Lower leg skin (tissue), 4 donors: ENCODE data around the gene BABAM2. TPM values are rescaled to one million over a fixed set of nuclear protein-coding genes. Genes with fewer than 3 reads are reported as not detected.

Experiments used
- DNase-seq, 2 donors: peaks; one replicate each; pipeline ENCODE4 v3.0.0-alpha.2; 2019; ENCODE audit warnings: low spot score in 2 of 2
- H3K4me3 ChIP-seq: fragments of 200-600 bp; sonication (generic); 2 replicates; pipeline ENCODE4 v1.5.1; 2017; ENCODE audit warnings: mild to moderate bottlenecking, low read depth; ENCODE audit not compliant: poor library complexity, severe bottlenecking
- CTCF ChIP-seq, 3 donors: fragments of 450-650 bp; IDR thresholded peaks; one replicate each; pipeline ENCODE4 v1.5.1; 2016; ENCODE audit warnings: antibody characterized with exemption in 3 of 3, mild to moderate bottlenecking in 3 of 3, moderate library complexity in 2 of 3
- POLR2A ChIP-seq, 2 donors: fragments of 450-650 bp; IDR thresholded peaks; one replicate each; pipeline ENCODE4 v1.6.1; 2016 to 2017; ENCODE audit warnings: antibody characterized with exemption in 2 of 2, mild to moderate bottlenecking in 1 of 2, moderate library complexity in 1 of 2
- WGBS, 2 donors: methylation state at CpG; one replicate each; pipeline ENCODE4 v1.1.5; 2018; 5-methylcytosine and 5-hydroxymethylcytosine counted together
- intact Hi-C: fragments of 100-400 bp; cut with DNase I; formaldehyde crosslinking; loops from one replicate; pipeline ENCODE4 v1.15.0; 2023; ENCODE audit warnings: low total_unique reads
- total RNA-seq, 4 donors: library from RNA; depleted of rRNA; stranded (reverse); fragments of >200 nt; gene quantifications; one replicate each; pipeline ENCODE4 v1.1.0, GENCODE V29; 2016

BABAM2 gene
- total RNA-seq, 4 donors from 2014 or later = 18.4 to 28.5 (median 23.9) TPM

- TF ChIP-seq CTCF (IDR thresholded peaks at IDR 0.05) (no peak), POLR2A (IDR thresholded peaks at IDR 0.05) (no peak)
- no peak overlapping the region for H3K4me3 ChIP-seq
- intact Hi-C loops = no loop called here
- 96% methylated on average over 7 of the region's 7 CpGs for WGBS, 2 donors
- DNase-seq = no peak
Measured at GRCh38 chr2:28028025-28028424, 137.5 kb downstream of the BABAM2 start.

DNA sequence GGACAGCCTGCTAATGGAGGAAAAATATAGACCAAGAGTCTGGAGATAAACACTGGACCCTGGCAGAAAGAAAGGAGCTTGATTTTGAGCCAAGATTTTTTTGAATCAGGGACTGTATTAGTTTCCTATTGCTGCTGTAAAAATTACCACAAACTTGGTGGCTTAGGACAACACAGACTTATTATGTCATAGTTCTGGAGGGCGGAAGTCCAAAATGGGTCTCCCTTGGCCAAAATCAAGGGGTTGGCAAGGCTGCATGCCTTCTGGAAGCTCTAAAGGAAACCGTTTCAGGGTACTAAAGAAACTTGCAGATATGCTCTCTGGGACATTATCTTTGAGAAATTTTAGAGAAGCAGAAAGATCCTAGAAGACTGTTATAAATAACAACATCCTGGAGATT, 140.1 kb downstream of the BABAM2 start:
- no peak for TF ChIP-seq CTCF (IDR thresholded peaks at IDR 0.05)
- TF ChIP-seq POLR2A (IDR thresholded peaks at IDR 0.05) = no peak
- 52 to 54% methylated on average over 2 of the region's 2 CpGs for whole genome bisulfite sequencing, 2 donors
- DNase-seq = no peak
- intact Hi-C loops = no loop called here
- H3K4me3 ChIP-seq = no peak overlapping the region

DNA sequence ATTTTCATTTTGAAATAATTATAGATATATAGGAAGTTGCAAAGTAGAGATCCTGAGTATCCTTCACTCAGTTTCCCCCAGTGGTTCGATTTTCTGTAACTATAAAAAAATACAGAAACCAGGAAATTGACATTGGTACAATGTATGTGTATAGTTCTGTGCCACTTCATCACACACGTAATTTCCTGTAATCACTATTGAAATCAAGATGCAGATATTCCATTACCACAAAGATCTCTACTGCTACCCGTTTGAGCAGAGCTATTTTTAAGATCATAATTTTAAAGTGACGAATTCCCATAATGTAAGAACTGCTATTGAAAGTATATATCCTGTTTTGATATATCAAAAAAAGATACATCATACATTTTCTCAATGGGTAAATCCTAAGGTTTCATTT, 142.3 kb downstream of the BABAM2 start:
- no peak overlapping the region for H3K4me3 ChIP-seq
- no peak for DNase-seq
- intact Hi-C loops = no loop called here
- 74 to 78% methylated on average over 4 of the region's 4 CpGs for WGBS, 2 donors
- TF ChIP-seq CTCF (IDR thresholded peaks at IDR 0.05) = no peak
- no peak for TF ChIP-seq POLR2A (IDR thresholded peaks at IDR 0.05)

DNA sequence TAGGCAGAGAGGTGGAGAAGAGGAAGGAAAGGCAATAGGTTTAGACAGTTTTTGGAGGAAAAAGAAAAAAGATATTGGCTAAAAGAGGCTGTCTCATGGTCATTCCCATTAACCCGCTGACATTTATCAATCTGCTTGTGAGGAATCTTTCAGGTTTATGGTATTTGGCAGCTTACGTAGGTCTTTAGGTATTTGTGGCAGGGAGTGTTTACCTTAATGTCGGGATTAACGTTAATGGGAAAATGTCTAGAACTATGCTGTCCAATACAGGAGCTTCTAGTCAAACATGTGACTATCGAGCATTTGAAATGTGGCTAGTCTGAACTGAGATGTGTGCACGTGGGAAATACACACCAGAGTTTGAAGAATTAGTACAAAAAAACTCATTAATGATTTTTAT, 144.2 kb downstream of the BABAM2 start:
- 92 to 98% methylated on average over 6 of the region's 6 CpGs for WGBS, 2 donors
- no peak overlapping the region for H3K4me3 ChIP-seq
- DNase-seq = no peak
- TF ChIP-seq CTCF (IDR thresholded peaks at IDR 0.05) (no peak), POLR2A (IDR thresholded peaks at IDR 0.05) (no peak)
- intact Hi-C loops = no loop called here

DNA sequence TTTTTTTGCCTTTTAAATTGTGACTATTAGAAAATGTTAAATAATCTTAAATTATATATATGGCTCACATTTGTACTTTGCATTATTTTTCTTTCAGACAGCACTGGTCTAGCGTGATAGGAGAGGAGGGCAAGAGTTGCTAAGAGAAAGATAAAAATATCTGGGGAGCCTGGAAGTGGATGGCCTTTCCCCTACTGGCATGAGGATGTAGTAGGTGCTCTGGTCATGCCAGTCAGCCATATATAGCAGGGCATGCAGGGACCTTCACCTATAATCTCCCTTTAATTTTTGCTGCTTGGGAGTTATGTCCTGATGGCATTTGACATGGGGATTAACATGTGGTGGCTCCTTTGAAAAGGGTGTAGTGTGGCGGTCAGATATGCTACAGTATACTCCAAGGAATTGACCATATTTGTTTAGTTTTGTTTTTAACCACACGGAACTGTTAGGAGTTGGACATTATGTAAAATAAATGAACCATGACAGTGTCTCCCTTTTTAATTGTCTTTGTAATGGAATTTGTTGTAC, 144.7 kb downstream of the BABAM2 start:
- WGBS, 2 donors = 85 to 87% methylated on average over 3 of the region's 3 CpGs

More for the DNA sequence above, 144.7 kb downstream of the BABAM2 start:
- TF ChIP-seq CTCF (IDR thresholded peaks at IDR 0.05) = no peak
- TF ChIP-seq POLR2A (IDR thresholded peaks at IDR 0.05) = no peak
- intact Hi-C loops = no loop called here
- H3K4me3 ChIP-seq = no peak overlapping the region
- no peak for DNase-seq
